H1 (cell line): ENCODE results near the gene KMT2E. TPM values are rescaled to one million over a fixed set of nuclear protein-coding genes. Genes with fewer than 3 reads are reported as not detected.

Source experiments
- CTCF ChIA-PET: fragments of 300-600 bp; sonication (Branson Sonifier 250); formaldehyde crosslinking; loops from one replicate; lab custom pipeline; 2021; ENCODE audit not compliant: partially characterized antibody; lab: Charles Lee
- POLR2A ChIA-PET: fragments of 300-600 bp; sonication (Branson Sonifier 250); formaldehyde crosslinking; loops from one replicate; lab custom pipeline; 2021; ENCODE audit warnings: inconsistent platforms; ENCODE audit not compliant: partially characterized antibody; lab: Charles Lee
- DNase-seq, 2 experiments: peaks; one replicate each; pipeline versions ENCODE4 v3.0.0 to v3.0.0-alpha.2; 2010 to 2022; ENCODE audit warnings: low spot score in 2 of 2, low read depth in 1 of 2, mixed read lengths in 1 of 2
- FAIRE-seq: peaks from 2 replicates; lab custom pipeline; 2011; peaks lifted over from hg19 to GRCh38; lab: Jason Lieb, UNC
- H2AFZ ChIP-seq: 2 replicates; pipeline ENCODE4 v1.8.1; 2012; ENCODE audit warnings: low read length, inconsistent platforms
- H2AK5ac ChIP-seq: 2 replicates; pipeline ENCODE4 v1.6.1; 2013; ENCODE audit warnings: low read depth, low read length
- H2BK120ac ChIP-seq: replicated peaks from 2 replicates; pipeline ENCODE3; 2013; ENCODE audit warnings: low read depth, low read length, inconsistent platforms
- H2BK12ac ChIP-seq: 2 replicates; pipeline ENCODE4 v1.6.1; 2013; ENCODE audit warnings: low read depth, low read length
- H2BK15ac ChIP-seq: 2 replicates; pipeline ENCODE4 v1.6.1; 2013; ENCODE audit warnings: low read length
- H2BK20ac ChIP-seq: 2 replicates; pipeline ENCODE4 v1.6.1; 2013; ENCODE audit warnings: low read length
- H2BK5ac ChIP-seq: 2 replicates; pipeline ENCODE4 v1.6.1; 2013; ENCODE audit warnings: low read depth, low read length
- H3K14ac ChIP-seq: 2 replicates; pipeline ENCODE4 v1.6.1; 2013; ENCODE audit warnings: inconsistent platforms; ENCODE audit not compliant: insufficient read length
- H3K18ac ChIP-seq: 2 replicates; pipeline ENCODE4 v1.6.1; 2013; ENCODE audit warnings: low read length; ENCODE audit errors: extremely low read depth
- H3K23ac ChIP-seq: 2 replicates; pipeline ENCODE4 v1.6.1; 2013; ENCODE audit warnings: inconsistent platforms; ENCODE audit not compliant: insufficient read length
- H3K23me2 ChIP-seq: 2 replicates; pipeline ENCODE4 v1.6.1; 2013; ENCODE audit warnings: low read depth, low read length
- H3K27ac ChIP-seq: 2 replicates; pipeline ENCODE4 v1.6.1; 2011; ENCODE audit warnings: low read depth, low read length, inconsistent platforms
- H3K27me3 ChIP-seq, 4 experiments: replicated peaks in 1 of 4; 1 replicate in 1 of 4; 2 replicates in 3 of 4; pipeline versions ENCODE4 v1.6.1 to v1.8.1; 2011 to 2013; ENCODE audit warnings: low read length in 3 of 4, mild to moderate bottlenecking in 3 of 4, inconsistent platforms in 2 of 4, mixed read lengths in 2 of 4, moderate library complexity in 1 of 4; ENCODE audit not compliant: control insufficient read depth in 3 of 4, insufficient read depth in 3 of 4; ENCODE audit errors: extremely low read depth in 1 of 4
- H3K36me3 ChIP-seq, 4 experiments: 2 replicates each; pipeline versions ENCODE4 v1.6.1 to v1.8.1; 2011 to 2013; ENCODE audit warnings: mild to moderate bottlenecking in 4 of 4, low read length in 3 of 4, moderate library complexity in 2 of 4, control low read depth in 1 of 4, inconsistent platforms in 1 of 4; ENCODE audit not compliant: insufficient read depth in 4 of 4, control insufficient read depth in 2 of 4
- H3K4ac ChIP-seq: replicated peaks from 2 replicates; pipeline ENCODE3; 2013; ENCODE audit warnings: low read length, low read depth, mixed read lengths, inconsistent platforms; ENCODE audit not compliant: insufficient read length
- H3K4me1 ChIP-seq, 4 experiments: replicated peaks in 1 of 4; 1 replicate in 1 of 4; 2 replicates in 3 of 4; pipeline versions ENCODE4 v1.6.1 to v1.8.1; 2011 to 2013; ENCODE audit warnings: low read length in 3 of 4, inconsistent platforms in 2 of 4, mixed read lengths in 1 of 4; ENCODE audit not compliant: insufficient read depth in 4 of 4, control insufficient read depth in 3 of 4
- H3K4me2 ChIP-seq, 2 experiments: 2 replicates each; pipeline versions ENCODE4 v1.6.1 to v1.8.1; 2011 to 2013; ENCODE audit warnings: low read depth in 2 of 2, low read length in 2 of 2, control low read depth in 1 of 2, inconsistent platforms in 1 of 2, mild to moderate bottlenecking in 1 of 2; ENCODE audit not compliant: insufficient read depth in 1 of 2
- H3K4me3 ChIP-seq, 4 experiments: fragments of 200-600, 300-600 bp in 1 of 4; sonication (generic), shearing (Covaris generic), sonication (Bioruptor Twin) in 1 of 4; 2 replicates each; pipeline versions ENCODE4 v1.5.1 to v1.8.1; 2011 to 2016; ENCODE audit warnings: low read length in 4 of 4, low read depth in 3 of 4, control low read depth in 2 of 4, inconsistent platforms in 2 of 4, mild to moderate bottlenecking in 2 of 4, mixed read lengths in 1 of 4, moderate library complexity in 1 of 4; ENCODE audit not compliant: insufficient read depth in 2 of 4; ENCODE audit errors: extremely low read depth in 1 of 4
- H3K56ac ChIP-seq: replicated peaks from 2 replicates; pipeline ENCODE3; 2013; ENCODE audit warnings: low read depth, mild to moderate bottlenecking, mixed read lengths, low read length, inconsistent platforms; ENCODE audit not compliant: insufficient read length
- H3K79me1 ChIP-seq: 2 replicates; pipeline ENCODE4 v1.6.1; 2013; ENCODE audit warnings: low read depth, low read length, control low read depth
- H3K79me2 ChIP-seq, 2 experiments: 2 replicates each; pipeline versions ENCODE4 v1.6.1 to v1.8.1; 2012 to 2013; ENCODE audit warnings: low read length in 2 of 2, mild to moderate bottlenecking in 2 of 2, inconsistent platforms in 1 of 2; ENCODE audit not compliant: insufficient read depth in 2 of 2, control insufficient read depth in 1 of 2
- H3K9ac ChIP-seq, 4 experiments: replicated peaks in 1 of 4; 1 replicate in 1 of 4; 2 replicates in 3 of 4; pipeline versions ENCODE4 v1.6.1 to v1.8.1; 2011 to 2013; ENCODE audit warnings: low read depth in 3 of 4, low read length in 3 of 4, control low read depth in 2 of 4, mild to moderate bottlenecking in 2 of 4, moderate library complexity in 2 of 4, inconsistent platforms in 1 of 4; ENCODE audit errors: extremely low read depth in 1 of 4
- H3K9me3 ChIP-seq, 2 experiments: 2 replicates each; pipeline versions ENCODE4 v1.6.1 to v1.8.1; 2012 to 2013; ENCODE audit warnings: mild to moderate bottlenecking in 2 of 2, moderate library complexity in 2 of 2, control low read depth in 1 of 2, inconsistent platforms in 1 of 2, low read depth in 1 of 2, low read length in 1 of 2, mixed read lengths in 1 of 2; ENCODE audit not compliant: insufficient read depth in 2 of 2
- H4K20me1 ChIP-seq, 2 experiments: replicated peaks in 1 of 2; 2 replicates each; pipeline versions ENCODE3 to v1.8.1; 2011 to 2013; ENCODE audit warnings: inconsistent platforms in 2 of 2, low read length in 2 of 2, mild to moderate bottlenecking in 1 of 2; ENCODE audit not compliant: insufficient read depth in 2 of 2, control insufficient read depth in 1 of 2
- H4K5ac ChIP-seq: 2 replicates; pipeline ENCODE4 v1.6.1; 2013; ENCODE audit warnings: low read length, low read depth, mixed read lengths, inconsistent platforms; ENCODE audit not compliant: insufficient read length
- H4K8ac ChIP-seq: 2 replicates; pipeline ENCODE4 v1.8.0; 2013; ENCODE audit warnings: mild to moderate bottlenecking, moderate library complexity, low read length, inconsistent platforms; ENCODE audit not compliant: insufficient read depth; ENCODE audit errors: extremely low read depth
- H4K91ac ChIP-seq: replicated peaks from 2 replicates; pipeline ENCODE3; 2013; ENCODE audit warnings: low read length, mixed read lengths, inconsistent platforms; ENCODE audit not compliant: insufficient read length
- CEBPB ChIP-seq: IDR thresholded peaks from 2 replicates; pipeline ENCODE4 v1.6.1; 2012; ENCODE audit warnings: low read depth, low read length
- CHD2 ChIP-seq: IDR thresholded peaks from 2 replicates; pipeline ENCODE4 v1.6.1; 2012; ENCODE audit warnings: low read length, improper control_type of control experiment
- CREB1 ChIP-seq: IDR thresholded peaks from 2 replicates; pipeline ENCODE4 v1.6.1; 2012; ENCODE audit warnings: inconsistent platforms
- E2F6 ChIP-seq: IDR thresholded peaks from 2 replicates; pipeline ENCODE4 v1.6.1; 2012; ENCODE audit warnings: inconsistent platforms
- EP300 ChIP-seq, 2 experiments: IDR thresholded peaks; 1 replicate in 1 of 2; 2 replicates in 1 of 2; pipeline ENCODE4 v1.6.1; 2011 to 2012; ENCODE audit warnings: low read depth in 2 of 2, low read length in 2 of 2, mild to moderate bottlenecking in 2 of 2, borderline replicate concordance in 1 of 2, inconsistent platforms in 1 of 2, moderate library complexity in 1 of 2
- FOSL1 ChIP-seq: IDR thresholded peaks from 2 replicates; pipeline ENCODE4 v1.6.1; 2011; ENCODE audit warnings: mild to moderate bottlenecking, low read depth, low read length, moderate library complexity; ENCODE audit not compliant: insufficient read depth
- JUN ChIP-seq: IDR thresholded peaks from 2 replicates; pipeline ENCODE4 v1.6.1; 2011; ENCODE audit warnings: low read depth, mild to moderate bottlenecking, improper control_type of control experiment, low read length
- RFX5 ChIP-seq: IDR thresholded peaks from 2 replicates; pipeline ENCODE4 v1.6.1; 2011; ENCODE audit warnings: low read depth, low read length, improper control_type of control experiment, borderline replicate concordance
- RXRA ChIP-seq: IDR thresholded peaks from 2 replicates; pipeline ENCODE4 v1.6.1; 2011; ENCODE audit warnings: low read depth, mild to moderate bottlenecking, low read length, moderate library complexity; ENCODE audit not compliant: insufficient read depth
- SIRT6 ChIP-seq: IDR thresholded peaks from one replicate; pipeline ENCODE4 v1.7.1; 2012; ENCODE audit warnings: low read length, inconsistent platforms
- SIX5 ChIP-seq: IDR thresholded peaks from 2 replicates; pipeline ENCODE4 v1.6.1; 2011; ENCODE audit warnings: mild to moderate bottlenecking, low read depth, low read length
- SP1 ChIP-seq: IDR thresholded peaks from 2 replicates; pipeline ENCODE4 v1.6.1; 2011; ENCODE audit warnings: low read depth, low read length
- SP2 ChIP-seq: IDR thresholded peaks from 2 replicates; pipeline ENCODE4 v1.6.1; 2012; ENCODE audit warnings: mild to moderate bottlenecking, low read length, inconsistent platforms
- TCF12 ChIP-seq: IDR thresholded peaks from 2 replicates; pipeline ENCODE4 v1.6.1; 2011; ENCODE audit warnings: low read depth, mild to moderate bottlenecking, low read length
- WGBS, 2 experiments: shearing (Covaris generic) in 1 of 2; methylation state at CpG; one replicate each; pipeline versions ENCODE4 v1.1.6 to v1.1.7; 2013 to 2015; ENCODE audit warnings: low lambda C conversion rate in 2 of 2, mixed read lengths in 2 of 2, inconsistent platforms in 1 of 2, low coverage in 1 of 2, missing lambda C conversion rate in 1 of 2; ENCODE audit not compliant: insufficient replicate concordance in 2 of 2, insufficient coverage in 1 of 2, insufficient read length in 1 of 2; ENCODE audit errors: extremely low coverage in 1 of 2, missing lambda C conversion rate in 1 of 2; 5-methylcytosine and 5-hydroxymethylcytosine counted together
- polyA plus RNA-seq, 7 experiments: library from polyadenylated mRNA; depleted of rRNA in 3 of 7; stranded (reverse) in 5 of 7; unstranded in 2 of 7; fragments of >200 nt in 5 of 7; fragments of 200-250 nt in 2 of 7; gene quantifications; 1 replicate in 5 of 7; 2 replicates in 1 of 7; 4 replicates in 1 of 7; pipeline versions ENCODE4 v1.2.1 to v1.2.3, GENCODE V29; 2011 to 2013; ENCODE audit warnings: missing spikeins in 2 of 7, mixed read lengths in 2 of 7
- total RNA-seq: library from RNA; stranded (reverse); fragmentation: NEBNext Ultra II Directional; extraction: Animal tissue kit (Norgen Biotek cat#: 25700); gene quantifications from 2 replicates; pipeline ENCODE4 v1.2.1, GENCODE V29; 2021

KMT2E gene
- total and polyA plus RNA-seq, 2 of the 8 experiments (the other 6 are each of a cell fraction or from before 2014, with no cell fraction given): 10.9 to 45.0 TPM

- Histone ChIP-seq H2BK5ac (no peak overlapping the region), H2BK120ac (no peak overlapping the region), H3K4ac (no peak overlapping the region), H4K5ac (no peak overlapping the region), H3K36me3 (no peaks in the 10 kb centered on the region), H3K4me3 (no peak overlapping the region; a peak in 1 of 8 replicates), H4K8ac (no peak overlapping the region), H3K18ac (no peak overlapping the region), H2AFZ (no peak overlapping the region), H3K27me3 (no peaks in the 10 kb centered on the region), H4K20me1 (peaks cover 0 to 7% of the 10 kb centered on the region in 2 experiments), H2BK20ac (no peak overlapping the region), H2AK5ac (no peak overlapping the region), H3K27ac (no peak overlapping the region), H3K9me3 (no peaks in the 10 kb centered on the region; a peak in 1 of 4 replicates), H3K56ac (no peak overlapping the region), H4K91ac (no peak overlapping the region), H3K4me1 (peaks cover 0 to 13% (median 8%) of the 10 kb centered on the region in 4 experiments; a peak in 4 of 7 replicates), H3K9ac (peak overlapping the region in 1 of 4 experiments; percentile 43; a peak in 1 of 7 replicates), H3K23ac (no peak overlapping the region), H3K4me2 (no peak overlapping the region; a peak in 1 of 4 replicates), H3K14ac (no peak overlapping the region), H3K79me2 (peaks cover 0 to 12% of the 10 kb centered on the region in 2 experiments; a peak in 2 of 4 replicates), H3K23me2 (no peaks in the 10 kb centered on the region; the same call in 1 of the 2 replicates), H3K79me1 (no peaks in the 10 kb centered on the region), H2BK15ac (no peak overlapping the region), H2BK12ac (no peak overlapping the region)
- no peak for DNase-seq
- TF ChIP-seq FOSL1 (no peak), RXRA (no peak), EP300 (IDR thresholded peaks at IDR 0.05; ENCODE audit: borderline replicate concordance in 1 of 2, low read depth in 2 of 2, low read length in 2 of 2) (no peak), SIX5 (no peak), JUN (no peak), CREB1 (no peak), CEBPB (no peak), TCF12 (no peak), E2F6 (no peak), SIRT6 (no peak), SP1 (no peak), CHD2 (no peak), SP2 (no peak), RFX5 (no peak)
- CTCF ChIA-PET: interaction anchor here (1.0 to 4.0 kb wide), 10 partner anchors 10 to 205 kb away, joined by 3 to 18 read pairs (median 6); partner anchors contain the start of gene KMT2E
- FAIRE-seq: no peak
- WGBS, 2 experiments: 85% methylated on average over 1 of the region's 1 CpG; no CpG with 5 or more reads in 1 of the 2 experiments
- POLR2A ChIA-PET: interaction anchor here (0.8 to 2.8 kb wide), 8 partner anchors 12 to 73 kb away, joined by 3 to 14 read pairs (median 3); partner anchors contain the start of gene KMT2E
Observed at GRCh38 chr7:104978460-104978859, 35.5 kb upstream of the KMT2E start.
